ENCODE measurements around the gene CLEC20A. TPM values are rescaled to one million over a fixed set of nuclear protein-coding genes. Genes with fewer than 3 reads are reported as not detected.
A peak's percentile ranks its signal among the peaks of the same experiment; 100 is the strongest.

CLEC20A gene
- total RNA-seq, 1 donor from 2014 or later, result not detected

DNA sequence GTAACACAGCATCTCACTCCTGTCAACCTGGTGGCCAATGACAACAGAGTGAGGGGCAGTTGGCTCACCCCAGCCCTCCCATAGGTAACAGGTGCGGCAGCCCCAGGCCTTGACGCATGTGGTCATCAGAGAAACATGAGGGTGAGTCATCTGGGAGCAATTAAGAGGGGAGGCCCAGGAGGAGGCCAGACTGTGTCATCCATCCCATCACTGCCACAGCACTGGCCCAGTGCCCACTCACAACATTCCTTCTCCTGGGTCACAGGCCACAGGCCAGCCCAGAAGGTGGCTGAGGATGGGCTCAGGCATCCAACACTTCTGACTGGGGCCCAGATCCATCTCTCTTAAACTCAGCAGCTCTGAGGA lies 33.3 kb upstream of the CLEC20A start:
- Mint-ChIP-seq H3K4me3 (ENCODE audit: unreplicated experiment) (no peak overlapping the region), H3K27ac (ENCODE audit: unreplicated experiment) (no peak overlapping the region), H3K4me1 (ENCODE audit: low read depth, unreplicated experiment) (peaks cover 23% of the 10 kb centered on the region), H3K27me3 (ENCODE audit: unreplicated experiment) (peaks cover 4% of the 10 kb centered on the region), H3K36me3 (ENCODE audit: unreplicated experiment) (no peaks in the 10 kb centered on the region), H3K9me3 (ENCODE audit: unreplicated experiment) (peaks cover 2% of the 10 kb centered on the region)
- no peak for DNase-seq
- TF ChIP-seq, protein P1, sequence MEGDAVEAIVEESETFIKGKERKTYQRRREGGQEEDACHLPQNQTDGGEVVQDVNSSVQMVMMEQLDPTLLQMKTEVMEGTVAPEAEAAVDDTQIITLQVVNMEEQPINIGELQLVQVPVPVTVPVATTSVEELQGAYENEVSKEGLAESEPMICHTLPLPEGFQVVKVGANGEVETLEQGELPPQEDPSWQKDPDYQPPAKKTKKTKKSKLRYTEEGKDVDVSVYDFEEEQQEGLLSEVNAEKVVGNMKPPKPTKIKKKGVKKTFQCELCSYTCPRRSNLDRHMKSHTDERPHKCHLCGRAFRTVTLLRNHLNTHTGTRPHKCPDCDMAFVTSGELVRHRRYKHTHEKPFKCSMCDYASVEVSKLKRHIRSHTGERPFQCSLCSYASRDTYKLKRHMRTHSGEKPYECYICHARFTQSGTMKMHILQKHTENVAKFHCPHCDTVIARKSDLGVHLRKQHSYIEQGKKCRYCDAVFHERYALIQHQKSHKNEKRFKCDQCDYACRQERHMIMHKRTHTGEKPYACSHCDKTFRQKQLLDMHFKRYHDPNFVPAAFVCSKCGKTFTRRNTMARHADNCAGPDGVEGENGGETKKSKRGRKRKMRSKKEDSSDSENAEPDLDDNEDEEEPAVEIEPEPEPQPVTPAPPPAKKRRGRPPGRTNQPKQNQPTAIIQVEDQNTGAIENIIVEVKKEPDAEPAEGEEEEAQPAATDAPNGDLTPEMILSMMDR (IDR thresholded peaks at IDR 0.05; ENCODE audit: partially characterized antibody, unreplicated experiment), result no peak

DNA sequence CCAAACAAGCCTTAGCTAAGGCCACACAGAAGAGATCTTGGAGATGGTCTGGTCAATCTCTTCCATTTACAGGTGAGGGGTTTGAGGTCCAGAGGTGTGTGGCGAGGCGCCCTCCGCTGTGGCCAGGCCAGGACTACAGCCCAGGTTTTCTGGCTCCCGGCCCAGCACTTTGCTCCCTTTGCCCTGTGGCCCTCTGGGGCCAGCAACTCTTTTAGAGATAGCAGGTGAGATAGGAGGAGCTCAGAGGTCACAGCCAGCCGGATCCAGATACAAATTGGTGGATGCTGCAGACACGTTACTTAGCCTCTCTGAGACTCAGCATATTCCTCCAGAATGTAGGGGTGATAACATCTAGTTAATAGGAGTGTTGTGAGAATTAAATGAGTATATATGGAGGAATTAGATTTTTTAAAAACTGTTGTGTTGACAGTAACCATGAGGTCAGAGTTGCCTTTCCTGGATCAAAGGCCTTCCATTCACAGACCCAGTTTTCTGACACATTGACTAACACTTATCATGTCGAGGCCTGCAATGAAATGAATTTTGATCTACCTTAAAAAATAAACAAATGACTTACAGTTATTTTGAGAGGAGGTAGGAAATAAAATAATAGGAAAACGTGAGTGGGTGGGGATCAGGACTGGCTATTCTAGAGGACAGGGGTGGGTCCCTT lies 32.7 kb upstream of the CLEC20A start:
- peaks cover 23% of the 10 kb centered on the region for H3K4me1 Mint-ChIP-seq (ENCODE audit: low read depth, unreplicated experiment)
- TF ChIP-seq, protein P1 (IDR thresholded peaks at IDR 0.05; ENCODE audit: partially characterized antibody, unreplicated experiment), result no peak
- H3K27ac Mint-ChIP-seq (ENCODE audit: unreplicated experiment), result peak overlapping the region; percentile 57
- H3K36me3 Mint-ChIP-seq (ENCODE audit: unreplicated experiment), result no peaks in the 10 kb centered on the region
- H3K9me3 Mint-ChIP-seq (ENCODE audit: unreplicated experiment), result peaks cover 2% of the 10 kb centered on the region
- no peak overlapping the region for H3K4me3 Mint-ChIP-seq (ENCODE audit: unreplicated experiment)
- H3K27me3 Mint-ChIP-seq (ENCODE audit: unreplicated experiment), result peaks cover 4% of the 10 kb centered on the region
- no peak for DNase-seq

DNA sequence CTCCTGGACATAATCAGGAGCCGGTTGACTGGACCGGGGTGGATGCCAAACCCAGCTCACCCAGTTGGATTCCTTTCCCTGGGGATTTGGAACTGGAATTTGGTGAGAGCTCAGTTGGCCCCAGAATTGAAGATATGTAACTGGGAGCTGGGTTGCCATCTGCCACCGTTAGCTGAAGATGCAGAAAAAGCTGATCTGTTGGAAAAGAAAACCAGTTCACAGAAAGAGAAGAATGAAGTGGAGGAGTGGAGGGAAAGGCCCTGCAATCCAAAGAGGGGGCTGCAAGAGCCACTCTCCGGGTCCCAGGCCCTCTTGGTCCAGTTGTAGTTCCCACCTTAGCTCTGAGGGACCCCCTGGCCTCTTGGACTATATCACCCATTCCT lies 32.2 kb upstream of the CLEC20A start:
- TF ChIP-seq, protein P1 (IDR thresholded peaks at IDR 0.05; ENCODE audit: partially characterized antibody, unreplicated experiment), result no peak
- peaks cover 4% of the 10 kb centered on the region for H3K27me3 Mint-ChIP-seq (ENCODE audit: unreplicated experiment)
- peaks cover 23% of the 10 kb centered on the region for H3K4me1 Mint-ChIP-seq (ENCODE audit: low read depth, unreplicated experiment)
- H3K36me3 Mint-ChIP-seq (ENCODE audit: unreplicated experiment), result no peaks in the 10 kb centered on the region
- DNase-seq, result no peak
- H3K4me3 Mint-ChIP-seq (ENCODE audit: unreplicated experiment), result peak overlapping the region; percentile 37
- H3K27ac Mint-ChIP-seq (ENCODE audit: unreplicated experiment), result peak overlapping the region; percentile 57
- peaks cover 2% of the 10 kb centered on the region for H3K9me3 Mint-ChIP-seq (ENCODE audit: unreplicated experiment)

DNA sequence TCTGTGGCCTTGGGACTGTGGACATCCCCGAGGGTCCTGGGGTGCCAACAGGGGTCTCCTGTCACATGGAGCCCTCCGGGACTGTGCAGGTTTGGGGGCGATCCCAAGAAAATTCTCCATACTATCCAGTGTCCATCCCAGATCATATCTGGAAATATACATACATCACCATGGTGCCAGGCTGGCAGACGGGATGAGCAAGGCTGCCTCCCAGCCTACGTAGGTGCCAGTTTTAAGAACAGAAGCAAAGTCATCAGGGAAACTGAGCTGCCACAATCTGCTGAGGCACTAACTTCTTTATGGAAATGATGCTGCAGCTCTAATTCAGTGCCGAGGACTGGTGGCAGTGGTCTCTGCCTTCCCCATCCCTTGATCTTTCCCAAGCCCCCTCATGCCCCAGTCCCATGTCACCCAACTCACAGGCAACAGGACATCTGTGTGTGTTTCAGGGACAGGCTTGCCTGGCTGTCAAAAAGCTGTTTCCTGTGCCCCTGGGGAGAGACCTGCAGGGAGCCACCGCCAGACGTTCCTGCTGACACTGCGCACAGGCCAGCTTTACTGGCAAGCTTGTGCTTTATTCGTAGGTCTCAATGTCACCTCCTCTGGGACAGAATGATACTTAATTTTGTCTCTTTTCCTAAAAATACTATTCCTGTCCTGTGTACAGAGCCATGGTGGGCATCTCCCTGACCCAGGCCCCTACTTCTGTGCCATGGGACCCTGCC lies 31.6 kb upstream of the CLEC20A start:
- TF ChIP-seq, protein P1 (IDR thresholded peaks at IDR 0.05; ENCODE audit: partially characterized antibody, unreplicated experiment), result no peak
- H3K9me3 Mint-ChIP-seq (ENCODE audit: unreplicated experiment), result peaks cover 2% of the 10 kb centered on the region
- H3K4me3 Mint-ChIP-seq (ENCODE audit: unreplicated experiment), result peak overlapping the region; percentile 37
- H3K4me1 Mint-ChIP-seq (ENCODE audit: low read depth, unreplicated experiment), result peaks cover 23% of the 10 kb centered on the region
- H3K36me3 Mint-ChIP-seq (ENCODE audit: unreplicated experiment), result no peaks in the 10 kb centered on the region
- peak; percentile 57 for DNase-seq
- peak overlapping the region; percentile 64 for H3K27ac Mint-ChIP-seq (ENCODE audit: unreplicated experiment)
- peaks cover 4% of the 10 kb centered on the region for H3K27me3 Mint-ChIP-seq (ENCODE audit: unreplicated experiment)

DNA sequence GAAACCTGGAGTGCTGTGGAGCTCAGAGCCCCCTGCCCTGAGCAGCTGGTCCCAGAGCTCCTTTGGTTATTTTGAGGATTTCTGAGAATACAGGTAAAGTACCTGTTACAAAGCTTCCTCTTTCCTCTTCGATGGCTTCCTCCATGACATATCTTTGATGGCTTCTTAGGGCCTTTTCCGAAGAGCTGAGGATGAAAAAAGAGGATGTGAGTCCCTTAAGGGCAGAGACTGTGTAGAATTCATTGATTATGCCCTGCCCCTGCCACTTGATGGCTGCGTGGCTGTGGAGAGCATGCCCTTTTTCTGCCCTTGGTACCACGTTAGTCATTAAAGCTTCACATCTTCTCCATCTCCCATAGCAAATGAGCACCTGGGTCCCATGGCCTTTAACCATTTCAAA lies 30.4 kb upstream of the CLEC20A start:
- H3K4me1 Mint-ChIP-seq (ENCODE audit: low read depth, unreplicated experiment), result peaks cover 23% of the 10 kb centered on the region
- peaks cover 2% of the 10 kb centered on the region for H3K9me3 Mint-ChIP-seq (ENCODE audit: unreplicated experiment)
- H3K4me3 Mint-ChIP-seq (ENCODE audit: unreplicated experiment), result no peak overlapping the region
- peaks cover 4% of the 10 kb centered on the region for H3K27me3 Mint-ChIP-seq (ENCODE audit: unreplicated experiment)
- no peaks in the 10 kb centered on the region for H3K36me3 Mint-ChIP-seq (ENCODE audit: unreplicated experiment)
- TF ChIP-seq, protein P1 (IDR thresholded peaks at IDR 0.05; ENCODE audit: partially characterized antibody, unreplicated experiment), result no peak
- H3K27ac Mint-ChIP-seq (ENCODE audit: unreplicated experiment), result peak overlapping the region; percentile 0
- no peak for DNase-seq

Data from glutamatergic neuron (in vitro differentiated cells).